GM18526 (cell line): ENCODE data around the gene ARL2.
A peak's percentile ranks its signal among the peaks of the same experiment; 100 is the strongest.

Experiments
- POLR2A ChIP-seq: IDR thresholded peaks from 3 replicates; pipeline ENCODE4 v1.6.1; 2011; ENCODE audit not compliant: insufficient read length; ENCODE audit errors: extremely low read depth

ARL2 gene

GRCh38 chr11:64998690-64999431 lies 15.1 kb upstream of the ARL2 start:
- TF ChIP-seq POLR2A, result no peak

- no peak for TF ChIP-seq POLR2A
These were observed 14.5 kb upstream of the ARL2 start for GRCh38 chr11:64999478-64999877.

- no peak for TF ChIP-seq POLR2A
These were observed 11.3 kb upstream of the ARL2 start for GRCh38 chr11:65002706-65003105.

GRCh38 chr11:65003282-65003681 lies 10.7 kb upstream of the ARL2 start:
- TF ChIP-seq POLR2A, result no peak

- TF ChIP-seq POLR2A, result no peak
These were observed 5.9 kb upstream of the ARL2 start for GRCh38 chr11:65008016-65008415.

GRCh38 chr11:65008873-65009272 lies 5.1 kb upstream of the ARL2 start:
- TF ChIP-seq POLR2A, result no peak

GRCh38 chr11:65013130-65013887 lies 651 bp upstream of the ARL2 start:
- no peak for TF ChIP-seq POLR2A

GRCh38 chr11:65014726-65015227 lies 817 bp downstream of the ARL2 start:
- TF ChIP-seq POLR2A, result no peak

- TF ChIP-seq POLR2A, result no peak
These were observed 2.7 kb downstream of the ARL2 start for GRCh38 chr11:65016705-65017104.

- no peak for TF ChIP-seq POLR2A
These were observed 4.0 kb downstream of the ARL2 start for GRCh38 chr11:65017937-65018336.

GRCh38 chr11:65019824-65020223 lies 5.9 kb downstream of the ARL2 start:
- no peak for TF ChIP-seq POLR2A

GRCh38 chr11:65021003-65021402 lies 7.0 kb downstream of the ARL2 start:
- TF ChIP-seq POLR2A, result no peak

GRCh38 chr11:65021509-65021908 lies 7.5 kb downstream of the ARL2 start:
- TF ChIP-seq POLR2A, result no peak

GRCh38 chr11:65026810-65027209 lies 12.8 kb downstream of the ARL2 start:
- TF ChIP-seq POLR2A, result no peak

- TF ChIP-seq POLR2A, result peak; percentile 54
These were observed 13.5 kb downstream of the ARL2 start, which contains the start of gene SNX15 for GRCh38 chr11:65027213-65028067. TSS of gene SNX15 (plus strand) at chr11:65027439. CDS start at chr11:65027538, 99 bp downstream.
